ENCODE measurements around the gene MUSTN1.

The MUSTN1 gene

GRCh38 chr3:52786330-52787215 is 48.2 kb downstream of the MUSTN1 start:
- DNase-seq = no peak

- no peak for DNase-seq
These were observed 49.8 kb downstream of the MUSTN1 start for GRCh38 chr3:52784931-52785590.

- DNase-seq = no peak
These were observed 50.7 kb downstream of the MUSTN1 start for GRCh38 chr3:52784021-52784621.

- no peak for DNase-seq
These were observed 51.6 kb downstream of the MUSTN1 start for GRCh38 chr3:52783211-52783555.

Data from hypothalamus (tissue), 51 donors.